Subcutaneous adipose tissue (tissue), 4 donors: Measurements from ENCODE around the gene ENTREP1. TPM values are rescaled to one million over a fixed set of nuclear protein-coding genes. Genes with fewer than 3 reads are reported as not detected.

Source experiments
- total RNA-seq, 4 donors: library from RNA; depleted of rRNA; stranded (reverse); fragments of >200 nt; gene quantifications; one replicate each; pipeline ENCODE4 v1.1.0, GENCODE V29; 2016
- TF ChIP-seq, protein P1 (sequence below): fragments of 450-650 bp; IDR thresholded peaks from one replicate; pipeline ENCODE4 v1.5.1; 2016; ENCODE audit warnings: low read depth, mild to moderate bottlenecking, control low read depth, antibody characterized with exemption, moderate library complexity

The ENTREP1 gene
- total RNA-seq, 4 donors from 2014 or later, result 3.3 to 12.6 (median 6.0) TPM

DNA sequence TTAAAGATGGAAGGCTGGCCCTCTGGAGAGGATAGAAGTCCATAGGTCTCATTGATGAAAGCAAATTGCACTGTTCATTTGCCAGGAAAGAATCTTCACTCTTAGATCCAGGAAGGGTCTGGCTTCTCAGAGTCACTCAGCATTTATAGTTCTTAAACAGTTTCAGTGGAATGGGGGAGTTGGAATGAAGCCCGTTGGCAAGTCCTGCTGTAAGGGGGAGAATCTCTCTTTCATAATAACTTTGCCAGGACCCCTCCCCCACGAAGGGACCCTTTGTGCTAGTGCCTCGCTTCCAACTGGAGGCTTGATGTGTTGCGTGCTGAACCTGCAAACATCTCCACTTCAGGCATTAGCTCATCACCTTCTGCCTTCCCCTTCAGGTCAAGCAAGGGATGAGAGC is 57.1 kb downstream of the ENTREP1 start:
- TF ChIP-seq, protein P1, sequence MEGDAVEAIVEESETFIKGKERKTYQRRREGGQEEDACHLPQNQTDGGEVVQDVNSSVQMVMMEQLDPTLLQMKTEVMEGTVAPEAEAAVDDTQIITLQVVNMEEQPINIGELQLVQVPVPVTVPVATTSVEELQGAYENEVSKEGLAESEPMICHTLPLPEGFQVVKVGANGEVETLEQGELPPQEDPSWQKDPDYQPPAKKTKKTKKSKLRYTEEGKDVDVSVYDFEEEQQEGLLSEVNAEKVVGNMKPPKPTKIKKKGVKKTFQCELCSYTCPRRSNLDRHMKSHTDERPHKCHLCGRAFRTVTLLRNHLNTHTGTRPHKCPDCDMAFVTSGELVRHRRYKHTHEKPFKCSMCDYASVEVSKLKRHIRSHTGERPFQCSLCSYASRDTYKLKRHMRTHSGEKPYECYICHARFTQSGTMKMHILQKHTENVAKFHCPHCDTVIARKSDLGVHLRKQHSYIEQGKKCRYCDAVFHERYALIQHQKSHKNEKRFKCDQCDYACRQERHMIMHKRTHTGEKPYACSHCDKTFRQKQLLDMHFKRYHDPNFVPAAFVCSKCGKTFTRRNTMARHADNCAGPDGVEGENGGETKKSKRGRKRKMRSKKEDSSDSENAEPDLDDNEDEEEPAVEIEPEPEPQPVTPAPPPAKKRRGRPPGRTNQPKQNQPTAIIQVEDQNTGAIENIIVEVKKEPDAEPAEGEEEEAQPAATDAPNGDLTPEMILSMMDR, result no peak

DNA sequence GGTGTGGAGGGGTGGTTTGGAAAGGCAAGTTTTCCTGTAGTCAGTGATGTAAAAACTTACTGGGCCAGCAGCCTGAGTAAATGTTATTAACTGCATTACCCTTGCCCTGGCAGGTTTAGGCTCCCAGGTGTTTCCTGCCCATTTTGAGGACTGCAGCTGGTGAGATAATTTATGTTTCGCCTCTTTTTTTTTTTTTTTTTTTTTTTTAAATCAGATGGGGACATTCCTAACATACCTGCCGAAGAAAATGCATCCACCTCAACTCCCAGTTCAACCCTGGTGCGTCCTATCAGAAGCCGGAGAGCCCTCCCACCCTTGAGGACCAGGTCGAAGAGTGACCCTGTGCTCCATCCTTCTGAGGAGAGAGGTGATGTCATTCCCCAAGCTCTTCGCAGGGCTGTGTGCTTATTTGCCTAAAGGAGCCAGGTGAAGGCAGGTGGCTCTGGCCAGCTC is 60.6 kb downstream of the ENTREP1 start:
- TF ChIP-seq, protein P1, result no peak

DNA sequence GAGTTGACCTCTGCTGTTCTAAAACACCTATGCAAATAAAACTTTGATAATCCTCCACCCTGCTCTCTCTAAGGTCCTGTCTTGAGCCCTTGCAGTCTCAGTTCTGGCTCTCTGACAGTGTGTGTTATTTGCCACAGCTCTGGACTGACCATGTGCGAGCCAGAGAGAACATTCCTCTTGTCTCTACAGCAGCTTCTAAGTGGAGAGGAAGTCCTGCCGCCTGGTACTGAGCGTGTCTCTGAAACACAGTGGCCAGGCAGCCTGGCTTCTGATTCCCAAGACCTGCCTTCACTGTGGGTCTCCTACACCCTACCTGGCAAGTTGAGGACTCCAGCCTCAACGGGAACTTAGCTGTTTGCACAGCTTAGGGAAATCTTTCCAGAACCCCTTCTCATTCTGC is 61.6 kb downstream of the ENTREP1 start:
- TF ChIP-seq, protein P1, result no peak

DNA sequence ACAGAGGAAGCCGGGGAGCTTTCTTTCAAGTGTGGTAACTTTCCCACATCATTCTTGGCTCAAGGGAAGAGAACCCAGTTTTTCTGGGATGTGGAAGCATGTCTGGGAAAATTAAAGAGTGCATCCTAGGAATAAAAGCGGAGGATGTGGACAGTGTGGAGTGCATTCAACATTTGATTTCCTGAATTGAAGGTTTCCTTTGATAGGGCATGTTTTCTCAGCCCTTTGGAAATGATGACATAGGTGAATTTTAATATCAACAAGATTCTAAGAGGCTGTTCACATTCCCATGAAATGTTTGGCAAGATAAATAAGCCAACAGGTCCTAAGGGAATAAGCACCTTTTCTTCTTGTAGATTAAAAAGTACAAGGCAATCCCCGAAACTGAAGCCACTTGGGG is 63.6 kb downstream of the ENTREP1 start:
- TF ChIP-seq, protein P1, result no peak

DNA sequence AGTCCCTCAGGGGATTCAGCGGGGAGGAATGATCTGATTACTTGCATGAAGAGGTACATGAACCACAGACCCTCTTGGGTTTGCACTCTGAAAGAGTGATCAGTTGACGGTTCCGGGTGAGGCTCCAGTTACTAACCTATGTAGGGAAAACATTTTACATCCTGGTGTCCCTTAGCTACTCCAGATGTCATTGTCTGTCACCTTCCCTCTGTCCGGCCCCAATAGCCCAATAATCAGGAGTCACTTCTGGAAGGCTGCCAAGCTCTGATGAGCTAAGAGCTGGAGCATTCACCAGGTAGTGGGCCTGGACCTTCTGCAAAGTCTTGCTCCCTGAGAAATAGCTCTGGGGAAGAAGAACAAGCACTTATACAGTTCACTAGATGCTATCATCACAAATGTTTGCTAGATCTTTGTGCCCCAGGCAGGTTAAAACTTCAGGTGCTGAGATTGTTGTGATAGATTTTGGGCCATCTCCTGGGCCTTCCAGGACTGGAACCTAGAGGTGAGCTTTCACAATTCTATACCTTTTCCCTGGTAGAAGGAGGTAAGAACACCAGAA is 64.5 kb downstream of the ENTREP1 start:
- TF ChIP-seq, protein P1, result no peak

DNA sequence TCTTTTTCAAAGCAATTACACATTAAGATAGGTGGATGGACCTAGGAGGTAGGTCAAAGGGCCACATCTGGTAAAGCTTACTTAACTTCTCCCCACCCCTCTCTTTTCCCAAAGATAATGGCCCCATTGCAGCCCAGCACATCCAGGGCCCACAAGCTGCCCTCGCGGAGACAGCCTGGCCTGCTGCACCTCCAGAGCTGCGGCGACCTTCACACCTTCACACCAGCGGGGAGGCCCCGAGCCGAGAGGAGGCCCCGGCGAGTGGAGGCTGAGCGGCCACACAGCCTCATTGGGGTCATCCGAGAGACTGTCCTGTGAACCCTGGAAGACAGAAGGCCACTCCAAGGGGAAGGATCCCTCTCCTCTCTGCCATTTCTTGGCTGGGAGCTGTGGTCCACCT is 66.5 kb downstream of the ENTREP1 start:
- TF ChIP-seq, protein P1, result no peak

DNA sequence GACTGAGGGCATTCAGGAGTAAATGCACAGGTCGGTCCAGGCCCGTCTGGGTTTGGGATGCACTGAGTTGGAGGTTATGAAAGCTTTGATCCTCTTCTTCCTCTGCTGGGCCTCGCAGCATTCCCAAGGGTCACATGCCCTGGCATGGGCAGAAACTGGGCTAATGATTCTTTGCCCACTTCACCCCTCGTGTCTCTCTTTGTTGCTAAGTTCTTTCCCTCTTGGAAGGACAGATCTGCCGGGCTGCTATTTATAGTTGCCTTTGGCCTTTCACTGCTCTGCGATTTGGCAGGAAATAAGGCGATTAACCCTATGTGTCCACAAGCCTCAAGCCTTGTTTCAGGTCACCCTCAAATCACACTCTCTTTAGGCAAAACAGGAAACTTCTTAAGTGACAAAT is 66.9 kb downstream of the ENTREP1 start:
- TF ChIP-seq, protein P1, result no peak
